K562 (cell line): ENCODE data around the gene LENEP. TPM values are rescaled to one million over a fixed set of nuclear protein-coding genes. Genes with fewer than 3 reads are reported as not detected.

Experiments
- ARID1B ChIP-seq: fragments of 450-650 bp; IDR thresholded peaks from 2 replicates; pipeline ENCODE4 v1.6.1; 2016; ENCODE audit warnings: antibody characterized with exemption, mild to moderate bottlenecking, inconsistent platforms
- BRD9 ChIP-seq: fragments of 450-650 bp; IDR thresholded peaks from 2 replicates; pipeline ENCODE4 v1.6.1; 2018; ENCODE audit warnings: low read depth; ENCODE audit not compliant: partially characterized antibody
- C11orf30 ChIP-seq: fragments of 450-650 bp; IDR thresholded peaks from 2 replicates; pipeline ENCODE4 v1.6.1; 2016; ENCODE audit warnings: low read depth, mild to moderate bottlenecking
- CBX5 ChIP-seq: IDR thresholded peaks from 2 replicates; pipeline ENCODE4 v1.6.1; 2014; ENCODE audit warnings: low read depth, borderline replicate concordance
- CREM ChIP-seq: IDR thresholded peaks from 2 replicates; pipeline ENCODE4 v1.6.1; 2014; ENCODE audit warnings: antibody characterized with exemption, low read depth
- E2F6 ChIP-seq, 2 experiments: IDR thresholded peaks; 2 replicates each; pipeline ENCODE4 v1.6.1; 2011; ENCODE audit warnings: borderline replicate concordance in 1 of 2, control low read depth in 1 of 2, low read depth in 1 of 2, low read length in 1 of 2, mild to moderate bottlenecking in 1 of 2, mixed read lengths in 1 of 2, moderate library complexity in 1 of 2; ENCODE audit not compliant: insufficient read depth in 1 of 2, insufficient read length in 1 of 2, poor library complexity in 1 of 2, severe bottlenecking in 1 of 2; ENCODE audit errors: extremely low read depth in 1 of 2
- GTF2B ChIP-seq: IDR thresholded peaks from 2 replicates; pipeline ENCODE4 v1.6.1; 2011; ENCODE audit not compliant: insufficient read length; ENCODE audit errors: extremely low read depth
- HNRNPK ChIP-seq: fragments of 200-400 bp; formaldehyde crosslinking; IDR thresholded peaks from one replicate; pipeline ENCODE4 v1.6.1; 2018; ENCODE audit warnings: mild to moderate bottlenecking, low read depth, low read length; ENCODE audit not compliant: poor library complexity, severe bottlenecking
- JUND ChIP-seq, 2 experiments: IDR thresholded peaks; 2 replicates in 1 of 2; 3 replicates in 1 of 2; pipeline ENCODE4 v1.6.1; 2011; ENCODE audit warnings: borderline replicate concordance in 2 of 2, low read depth in 2 of 2, low read length in 2 of 2, improper control_type of control experiment in 1 of 2, missing biosample characterization in 1 of 2, missing genetic modification characterization in 1 of 2, missing genetic modification reagents in 1 of 2
- MAX ChIP-seq: sonication (generic); formaldehyde crosslinking; IDR thresholded peaks from 2 replicates; pipeline ENCODE4 v1.9.0; 2022; ENCODE audit warnings: mild to moderate bottlenecking, missing genetic modification reagents
- PHB ChIP-seq: fragments of 250-450 bp; sonication (Bioruptor Pico); IDR thresholded peaks from 2 replicates; pipeline ENCODE4 v1.5.0; 2021
- PML ChIP-seq: IDR thresholded peaks from 2 replicates; pipeline ENCODE4 v1.6.1; 2012; ENCODE audit warnings: low read length, inconsistent platforms
- POLR2A ChIP-seq: fragments of 450-650 bp; conservative IDR thresholded peaks from 2 replicates; pipeline ENCODE4 v1.6.1; 2016
- POLR2AphosphoS5 ChIP-seq: IDR thresholded peaks from 2 replicates; pipeline ENCODE4 v1.6.1; 2011; ENCODE audit warnings: mild to moderate bottlenecking, low read depth, low read length, moderate library complexity; ENCODE audit not compliant: control insufficient read depth, insufficient read depth
- POLR2G ChIP-seq: fragments of 200-400 bp; formaldehyde crosslinking; IDR thresholded peaks from 2 replicates; pipeline ENCODE4 v1.6.1; 2017; ENCODE audit warnings: low read depth, mild to moderate bottlenecking, antibody characterized with exemption, low read length, moderate library complexity
- PRDM10 ChIP-seq: fragments of 450-650 bp; IDR thresholded peaks from 2 replicates; pipeline ENCODE4 v1.6.1; 2018; ENCODE audit not compliant: partially characterized antibody
- TAF1 ChIP-seq: IDR thresholded peaks from 2 replicates; pipeline ENCODE4 v1.6.1; 2011; ENCODE audit warnings: mild to moderate bottlenecking, low read length, moderate library complexity; ENCODE audit not compliant: insufficient read depth, control insufficient read depth, severe bottlenecking; ENCODE audit errors: extremely low read depth
- TEAD2 ChIP-seq: fragments of 450-650 bp; IDR thresholded peaks from 2 replicates; pipeline ENCODE4 v1.6.1; 2016; ENCODE audit warnings: missing genetic modification characterization, control low read depth, missing compliant biosample characterization
- TRIM28 ChIP-seq: fragments of 450-650 bp; IDR thresholded peaks from 2 replicates; pipeline ENCODE4 v1.6.1; 2017
- ZBTB2 ChIP-seq: fragments of 450-650 bp; IDR thresholded peaks from 2 replicates; pipeline ENCODE4 v1.6.1; 2016; ENCODE audit warnings: antibody characterized with exemption
- polyA plus RNA-seq, 8 experiments: library from polyadenylated mRNA; depleted of rRNA in 4 of 8; stranded (reverse) in 5 of 8; unstranded in 3 of 8; fragments of >200 nt; fragmentation: Nextera tagmentation in 2 of 8; fragmentation: Illumina TruSeq in 1 of 8; extraction: Ambion mirVana in 2 of 8; extraction: Trizol in 1 of 8; gene quantifications; 2 replicates each; pipeline versions ENCODE4 v1.2.1 to v1.2.3, GENCODE V29; 2011 to 2014; ENCODE audit warnings: inconsistent platforms in 1 of 8, missing spikeins in 1 of 8
- total RNA-seq, 7 experiments: library from RNA; depleted of rRNA in 6 of 7; stranded (reverse); fragments of >200 nt in 6 of 7; fragmentation: Illumina TruSeq in 2 of 7; extraction: Trizol in 2 of 7; gene quantifications; 2 replicates each; pipeline versions ENCODE4 v1.2.1 to v1.2.3, GENCODE V29; 2011 to 2021; ENCODE audit warnings: low replicate concordance in 1 of 7

Gene LENEP
- total and polyA plus RNA-seq, 9 of the 15 experiments (the other 6 are each of a cell fraction or from before 2014, with no cell fraction given), result 0.23 to 0.87 (median 0.67) TPM; not detected in 5

- TF ChIP-seq ZBTB2, result peak; percentile 78
- TF ChIP-seq PRDM10, result peak; percentile 16
- no peak for TF ChIP-seq TRIM28
- TF ChIP-seq TAF1, result peak; percentile 61
- peak; percentile 79 for TF ChIP-seq POLR2A
- peak; percentile 71 for TF ChIP-seq POLR2AphosphoS5
- TF ChIP-seq GTF2B, result peak; percentile 31
- TF ChIP-seq CREM, result peak; percentile 19; the same call in 1 of the 2 replicates
- peak; percentile 57; the same call in 1 of the 2 replicates for TF ChIP-seq ARID1B
- no peak for TF ChIP-seq CBX5
- TF ChIP-seq HNRNPK, result no peak
- TF ChIP-seq JUND (IDR thresholded peaks at IDR 0.05; ENCODE audit: borderline replicate concordance, low read depth, low read length), result peak; percentile 70; the same call in 1 of the 2 replicates
- no peak; the same call in 2 of the 3 replicates for TF ChIP-seq JUND (tag; IDR thresholded peaks at IDR 0.05; ENCODE audit: borderline replicate concordance, low read depth, low read length)
- no peak for TF ChIP-seq PHB (CRISPR knock-in tag)
- TF ChIP-seq BRD9, result peak; percentile 44
- peak; percentile 82 for TF ChIP-seq POLR2G
- peak in 1 of 2 experiments; percentile 5 for TF ChIP-seq E2F6 (IDR thresholded peaks at IDR 0.05; ENCODE audit: borderline replicate concordance in 1 of 2, extremely low read depth in 1 of 2, insufficient read depth in 1 of 2, insufficient read length in 1 of 2, low read depth in 1 of 2, low read length in 1 of 2, poor library complexity in 1 of 2, severe bottlenecking in 1 of 2)
- TF ChIP-seq TEAD2 (tag), result no peak
- peak; percentile 26; the same call in 1 of the 2 replicates for TF ChIP-seq PML
- peak; percentile 91 for TF ChIP-seq C11orf30
- TF ChIP-seq MAX, result peak; percentile 34; the same call in 1 of the 2 replicates
These were observed 22.6 kb upstream of the LENEP start, which contains the start of gene SHC1 (continued) for GRCh38 chr1:154970631-154971340.
